GM21737 (cell line): ENCODE measurements around the gene NARF.
"Not testable (repeated sequence)": the region's sequence is repeated elsewhere in the genome, so short reads cannot be mapped to it uniquely, and the experiment has no call there.

Experiments used
- ATAC-seq: cut with Tn5 transposase; IDR thresholded peaks from one replicate; pipeline ENCODE4 v1.9.1; 2021; ENCODE audit warnings: mild to moderate bottlenecking, moderate library complexity; ENCODE audit not compliant: unreplicated experiment

The NARF gene

DNA sequence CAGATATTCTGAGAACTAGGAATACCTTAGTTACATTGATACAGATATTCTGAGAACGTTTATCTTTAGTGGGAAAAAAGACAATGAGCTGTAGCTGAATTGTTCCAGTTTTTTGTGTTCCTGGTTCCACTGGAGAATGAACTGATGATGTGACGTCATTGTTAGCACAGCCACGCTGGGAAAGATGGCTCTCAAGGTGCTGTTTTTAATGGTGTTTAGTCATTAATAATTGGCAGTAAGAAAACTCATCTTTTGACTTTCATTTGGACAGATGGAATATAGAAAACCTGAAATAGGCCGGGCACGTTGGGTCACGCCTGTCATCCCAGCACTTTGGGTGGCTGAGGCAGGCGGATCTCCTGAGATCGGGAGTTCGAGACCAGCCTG, 71.4 kb downstream of the NARF start:
- no peak for ATAC-seq

DNA sequence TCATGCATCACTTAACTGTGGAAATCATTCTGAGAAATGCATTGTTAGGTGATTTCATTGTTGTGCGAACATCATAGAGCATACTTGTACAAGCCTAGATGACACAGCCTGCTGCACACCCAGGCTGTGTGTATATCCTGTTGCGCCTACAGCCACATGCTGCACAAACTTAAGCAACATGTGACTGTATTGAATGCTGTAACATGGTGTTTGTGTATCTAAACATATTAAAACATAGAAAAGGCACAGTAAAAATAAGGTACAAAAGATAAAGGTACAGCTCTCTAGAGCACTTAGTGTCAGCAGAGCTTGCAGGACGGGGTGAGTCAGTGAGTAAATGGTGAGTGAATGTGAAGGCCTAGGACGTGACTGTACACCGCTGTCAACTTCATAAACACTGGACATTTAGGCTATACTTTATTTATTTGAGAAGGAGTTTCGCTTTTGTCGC, 72.9 kb downstream of the NARF start:
- no peak for ATAC-seq

DNA sequence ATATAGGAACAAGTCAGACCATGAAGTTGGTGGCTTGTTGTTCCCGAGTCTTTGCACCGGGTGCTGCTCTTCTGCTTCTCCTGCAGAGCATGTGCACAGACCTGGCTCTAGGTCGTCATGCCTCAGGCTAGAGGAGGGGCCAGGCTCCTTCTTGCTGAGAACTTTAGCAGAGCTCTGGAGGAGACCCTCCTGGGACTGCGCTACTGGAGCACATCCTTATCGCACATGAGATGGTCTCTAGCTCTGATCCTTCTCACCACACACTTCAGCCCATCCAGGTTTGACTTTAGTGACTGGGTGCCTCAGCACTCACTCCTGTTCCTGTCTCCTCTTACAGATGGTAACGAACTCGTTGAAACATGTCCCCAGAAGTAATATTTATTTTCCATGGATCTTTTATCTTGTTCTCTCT, 75.9 kb downstream of the NARF start:
- no peak for ATAC-seq

DNA sequence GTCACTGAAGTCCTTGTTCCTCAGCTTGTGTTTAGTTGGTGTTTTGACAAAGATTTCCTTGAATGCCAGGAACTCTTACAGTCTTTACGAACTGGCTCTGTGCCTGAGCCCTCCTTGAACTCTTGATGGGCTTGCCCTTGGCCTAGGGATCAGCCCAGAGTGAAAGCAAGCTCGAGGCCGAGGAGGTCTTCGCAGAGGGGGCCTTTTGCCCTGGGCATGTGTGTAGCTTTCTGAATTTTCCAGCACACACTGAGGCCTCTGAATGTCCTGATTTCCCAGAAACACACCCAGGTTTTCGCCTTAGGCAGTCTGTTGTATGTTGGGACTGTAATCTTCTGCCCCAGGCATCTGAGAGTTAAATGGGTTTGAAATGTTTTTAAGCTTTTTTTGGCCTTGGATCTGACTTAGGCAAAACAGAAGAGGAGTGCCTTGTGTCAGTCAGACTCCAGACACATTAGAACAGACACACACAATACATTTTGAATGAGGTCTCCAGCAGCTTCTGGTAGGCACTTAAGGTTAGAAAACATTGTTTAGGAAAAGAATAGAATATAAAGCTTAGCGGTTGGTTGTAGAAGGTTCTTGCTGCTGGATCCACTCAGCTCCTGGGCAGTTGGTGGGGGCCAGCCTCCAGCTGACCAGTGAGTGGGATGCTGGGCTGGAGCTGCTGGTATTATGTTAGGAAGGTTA, 78.1 kb downstream of the NARF start:
- no peak for ATAC-seq

DNA sequence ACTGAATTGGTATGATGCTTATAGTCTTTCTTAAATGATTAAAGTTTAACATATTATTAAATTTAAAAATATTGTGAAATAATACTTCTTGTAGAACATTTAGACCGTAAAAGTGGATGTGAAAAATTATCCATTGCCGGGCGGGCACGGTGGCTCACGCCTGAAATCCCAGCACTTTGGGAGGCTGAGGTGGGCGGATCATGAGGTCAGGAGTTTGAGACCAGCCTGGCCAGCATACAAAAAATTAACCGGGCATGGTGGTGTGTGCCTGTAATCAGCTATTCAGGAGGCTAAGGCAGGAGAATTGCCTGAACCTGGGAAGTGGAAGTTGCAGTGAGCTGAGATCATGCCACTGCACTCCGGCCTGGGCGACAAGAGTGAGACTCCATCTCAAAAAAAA, 78.7 kb downstream of the NARF start:
- ATAC-seq = not testable (repeated sequence)

DNA sequence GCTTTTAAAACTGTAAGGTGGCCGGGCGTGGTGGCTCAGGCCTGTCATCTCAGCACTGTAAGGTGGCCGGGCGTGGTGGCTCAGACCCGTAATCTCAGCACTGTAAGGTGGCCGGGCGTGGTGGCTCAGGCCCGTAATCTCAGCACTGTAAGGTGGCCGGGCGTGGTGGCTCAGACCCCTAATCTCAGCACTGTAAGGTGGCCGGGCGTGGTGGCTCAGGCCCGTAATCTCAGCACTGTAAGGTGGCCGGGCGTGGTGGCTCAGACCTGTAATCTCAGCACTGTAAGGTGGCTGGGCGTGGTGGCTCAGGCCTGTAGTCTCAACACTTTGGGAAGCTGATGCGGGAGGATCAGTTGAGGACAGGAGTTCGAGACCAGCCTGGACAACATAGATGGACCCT, 80.5 kb downstream of the NARF start:
- not testable (repeated sequence) for ATAC-seq
